ENCODE measurements around the gene ZNF524.

DNA sequence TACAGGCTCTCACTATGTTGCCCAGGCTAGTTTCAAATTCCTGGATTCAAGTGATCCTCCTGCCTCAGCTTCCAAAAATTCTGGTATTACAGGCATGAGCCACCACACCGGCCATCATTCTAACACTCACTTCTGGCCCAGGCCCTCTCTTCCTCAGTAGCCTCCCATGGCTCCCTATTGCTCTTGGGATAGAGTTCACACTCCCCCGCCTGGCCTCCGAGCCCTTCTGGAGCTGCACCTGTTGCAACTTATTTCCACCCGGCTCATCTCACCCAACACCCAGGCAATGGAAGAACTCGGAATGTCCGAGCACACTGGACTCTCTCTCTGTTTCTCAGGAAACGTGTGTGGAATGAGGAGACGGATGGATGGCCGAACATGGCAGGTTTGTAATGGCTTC, 45.8 kb upstream of the ZNF524 start:
- no peak for TF ChIP-seq CTCF (IDR thresholded peaks at IDR 0.05)
- no peak for TF ChIP-seq TCF7L2 (IDR thresholded peaks at IDR 0.05; ENCODE audit: low read depth, low read length)
- no peak for TF ChIP-seq REST (IDR thresholded peaks at IDR 0.05; ENCODE audit: insufficient read depth in 1 of 2, low read depth in 2 of 2, low read length in 1 of 2)
- no peak for TF ChIP-seq SIN3A (IDR thresholded peaks at IDR 0.05; ENCODE audit: borderline replicate concordance, insufficient read depth, low read depth, low read length)

All from Panc1 (cell line).